Fibroblast of lung (primary cell): Measurements from ENCODE around the gene NUDT6.

Experiments used
- EZH2 ChIP-seq: IDR thresholded peaks from 2 replicates; pipeline ENCODE4 v1.5.1; 2012; ENCODE audit warnings: low read length, control low read depth, mild to moderate bottlenecking; ENCODE audit errors: missing control alignments
- TF ChIP-seq, protein P1 (sequence below), 2 donors: IDR thresholded peaks in 1 of 2; conservative IDR thresholded peaks in 1 of 2; 1 replicate in 1 of 2; 2 replicates in 1 of 2; pipeline ENCODE4 v1.5.1; 2011 to 2012; ENCODE audit warnings: low read length in 2 of 2, control low read depth in 1 of 2, inconsistent platforms in 1 of 2, low read depth in 1 of 2, mild to moderate bottlenecking in 1 of 2

DNA sequence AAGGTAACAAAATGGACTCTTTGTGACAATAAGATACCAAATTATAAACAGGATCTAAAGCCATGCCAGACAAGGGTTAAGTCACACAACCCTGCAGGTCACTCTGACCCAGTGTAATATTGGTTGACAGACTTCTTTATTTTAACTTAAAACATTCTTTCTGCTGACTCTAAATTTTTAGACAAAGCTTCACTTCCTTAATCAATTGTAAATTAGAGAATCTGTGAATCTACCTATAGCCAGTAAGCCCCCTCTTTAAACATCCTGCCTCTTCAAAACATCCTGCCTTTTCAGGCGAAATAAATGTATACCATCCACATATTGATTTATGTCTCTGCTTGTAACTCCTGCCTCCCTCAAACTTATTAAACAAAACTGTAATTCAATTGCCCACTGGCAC lies 14.2 kb downstream of the NUDT6 start:
- TF ChIP-seq, protein P1, sequence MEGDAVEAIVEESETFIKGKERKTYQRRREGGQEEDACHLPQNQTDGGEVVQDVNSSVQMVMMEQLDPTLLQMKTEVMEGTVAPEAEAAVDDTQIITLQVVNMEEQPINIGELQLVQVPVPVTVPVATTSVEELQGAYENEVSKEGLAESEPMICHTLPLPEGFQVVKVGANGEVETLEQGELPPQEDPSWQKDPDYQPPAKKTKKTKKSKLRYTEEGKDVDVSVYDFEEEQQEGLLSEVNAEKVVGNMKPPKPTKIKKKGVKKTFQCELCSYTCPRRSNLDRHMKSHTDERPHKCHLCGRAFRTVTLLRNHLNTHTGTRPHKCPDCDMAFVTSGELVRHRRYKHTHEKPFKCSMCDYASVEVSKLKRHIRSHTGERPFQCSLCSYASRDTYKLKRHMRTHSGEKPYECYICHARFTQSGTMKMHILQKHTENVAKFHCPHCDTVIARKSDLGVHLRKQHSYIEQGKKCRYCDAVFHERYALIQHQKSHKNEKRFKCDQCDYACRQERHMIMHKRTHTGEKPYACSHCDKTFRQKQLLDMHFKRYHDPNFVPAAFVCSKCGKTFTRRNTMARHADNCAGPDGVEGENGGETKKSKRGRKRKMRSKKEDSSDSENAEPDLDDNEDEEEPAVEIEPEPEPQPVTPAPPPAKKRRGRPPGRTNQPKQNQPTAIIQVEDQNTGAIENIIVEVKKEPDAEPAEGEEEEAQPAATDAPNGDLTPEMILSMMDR (conservative IDR thresholded peaks at IDR 0.05 in 1 of 2, IDR thresholded peaks at IDR 0.05 in 1 of 2; ENCODE audit: low read depth in 1 of 2, low read length in 2 of 2): no peak
- TF ChIP-seq EZH2: no peak
